H9 (cell line): ENCODE results near the gene PLA1A. TPM values are rescaled to one million over a fixed set of nuclear protein-coding genes. Genes with fewer than 3 reads are reported as not detected.
A peak's percentile ranks its signal among the peaks of the same experiment; 100 is the strongest.

Experiments
- DNase-seq: peaks from one replicate; pipeline ENCODE4 v3.0.0-alpha.2; 2017
- H2AFZ ChIP-seq: one replicate; pipeline ENCODE4 v1.6.1; 2013; ENCODE audit warnings: mild to moderate bottlenecking, low read length, control low read depth, moderate library complexity
- H2AK5ac ChIP-seq: 2 replicates; pipeline ENCODE4 v1.6.1; 2013; ENCODE audit warnings: low read length, control low read depth, mixed read lengths; ENCODE audit not compliant: insufficient read length
- H2BK120ac ChIP-seq: one replicate; pipeline ENCODE4 v1.6.1; 2013; ENCODE audit warnings: low read depth, mild to moderate bottlenecking, low read length, control low read depth, inconsistent platforms; ENCODE audit not compliant: poor library complexity, severe bottlenecking
- H2BK12ac ChIP-seq: 2 replicates; pipeline ENCODE4 v1.6.1; 2013; ENCODE audit warnings: low read length, control low read depth, mixed read lengths, low read depth; ENCODE audit not compliant: insufficient read length
- H2BK15ac ChIP-seq: 2 replicates; pipeline ENCODE4 v1.6.1; 2013; ENCODE audit warnings: low read depth, low read length, control low read depth
- H2BK20ac ChIP-seq: one replicate; pipeline ENCODE4 v1.6.1; 2013; ENCODE audit warnings: low read depth, mild to moderate bottlenecking, low read length, control low read depth, inconsistent platforms; ENCODE audit not compliant: poor library complexity, severe bottlenecking
- H2BK5ac ChIP-seq: 2 replicates; pipeline ENCODE4 v1.6.1; 2013; ENCODE audit warnings: low read length, control low read depth, mixed read lengths; ENCODE audit not compliant: insufficient read length
- H3K14ac ChIP-seq: 2 replicates; pipeline ENCODE4 v1.6.1; 2013; ENCODE audit warnings: low read length, control low read depth; ENCODE audit not compliant: insufficient read depth
- H3K18ac ChIP-seq: 2 replicates; pipeline ENCODE4 v1.6.1; 2013; ENCODE audit warnings: low read depth, mild to moderate bottlenecking, mixed read lengths, low read length, control low read depth; ENCODE audit not compliant: insufficient read length
- H3K23ac ChIP-seq: 2 replicates; pipeline ENCODE4 v1.6.1; 2013; ENCODE audit warnings: low read length, control low read depth, mixed read lengths, low read depth; ENCODE audit not compliant: insufficient read length
- H3K23me2 ChIP-seq: 2 replicates; pipeline ENCODE4 v1.6.1; 2013; ENCODE audit warnings: low read depth, mild to moderate bottlenecking, mixed read lengths, low read length, control low read depth; ENCODE audit not compliant: insufficient read length, poor library complexity, severe bottlenecking
- H3K27ac ChIP-seq: 2 replicates; pipeline ENCODE4 v1.5.1; 2013; ENCODE audit warnings: low read length, control low read depth, mixed read lengths, low read depth; ENCODE audit not compliant: insufficient read length
- H3K27me3 ChIP-seq: 2 replicates; pipeline ENCODE4 v1.6.1; 2013; ENCODE audit warnings: low read length, control low read depth, inconsistent platforms; ENCODE audit not compliant: insufficient read depth
- H3K4ac ChIP-seq: 2 replicates; pipeline ENCODE4 v1.6.1; 2013; ENCODE audit warnings: low read depth, mild to moderate bottlenecking, control low read depth, inconsistent platforms, low read length, moderate library complexity
- H3K4me1 ChIP-seq: 2 replicates; pipeline ENCODE4 v1.6.1; 2013; ENCODE audit warnings: low read length, control low read depth, inconsistent platforms; ENCODE audit not compliant: insufficient read depth
- H3K4me2 ChIP-seq: 2 replicates; pipeline ENCODE4 v1.6.1; 2013; ENCODE audit warnings: low read length, control low read depth, mixed read lengths; ENCODE audit not compliant: insufficient read length, insufficient read depth
- H3K56ac ChIP-seq: 2 replicates; pipeline ENCODE4 v1.6.1; 2013; ENCODE audit warnings: low read depth, mild to moderate bottlenecking, mixed read lengths, low read length, control low read depth; ENCODE audit not compliant: insufficient read length
- H3K79me1 ChIP-seq: 2 replicates; pipeline ENCODE4 v1.6.1; 2013; ENCODE audit warnings: low read depth, mild to moderate bottlenecking, moderate library complexity, low read length, control low read depth, inconsistent platforms; ENCODE audit not compliant: insufficient read depth, poor library complexity, severe bottlenecking
- H3K79me2 ChIP-seq: 2 replicates; pipeline ENCODE4 v1.6.1; 2013; ENCODE audit warnings: low read length, control low read depth, inconsistent platforms; ENCODE audit not compliant: insufficient read depth
- H3K9ac ChIP-seq: 2 replicates; pipeline ENCODE4 v1.6.1; 2013; ENCODE audit warnings: low read length, control low read depth, mixed read lengths; ENCODE audit not compliant: insufficient read length; ENCODE audit errors: extremely low read depth
- H3K9me3 ChIP-seq: one replicate; pipeline ENCODE4 v1.6.1; 2013; ENCODE audit warnings: low read depth, low read length, inconsistent platforms; ENCODE audit not compliant: control insufficient read depth
- H3T11ph ChIP-seq: one replicate; pipeline ENCODE4 v1.6.1; 2013; ENCODE audit warnings: mild to moderate bottlenecking, low read length, control low read depth, inconsistent platforms
- H4K20me1 ChIP-seq: one replicate; pipeline ENCODE4 v1.6.1; 2013; ENCODE audit not compliant: control insufficient read depth, insufficient read length, insufficient read depth
- H4K5ac ChIP-seq: 2 replicates; pipeline ENCODE4 v1.6.1; 2013; ENCODE audit warnings: low read depth, mild to moderate bottlenecking, mixed read lengths, low read length, control low read depth; ENCODE audit not compliant: insufficient read length
- H4K8ac ChIP-seq: replicated peaks from 2 replicates; pipeline ENCODE4 v1.6.1; 2013; ENCODE audit warnings: low read length, control low read depth, mixed read lengths, low read depth; ENCODE audit not compliant: insufficient read length
- H4K91ac ChIP-seq: 2 replicates; pipeline ENCODE4 v1.6.1; 2013; ENCODE audit warnings: low read depth, mild to moderate bottlenecking, moderate library complexity, mixed read lengths, low read length, control low read depth; ENCODE audit not compliant: insufficient read length
- H3K27ac Mint-ChIP-seq, 3 experiments: 2 replicates in 2 of 3; 3 replicates in 1 of 3; pipeline ENCODE4 v1.8.0; 2020 to 2021; ENCODE audit warnings: mixed read lengths in 3 of 3, mild to moderate bottlenecking in 1 of 3, moderate library complexity in 1 of 3
- H3K27me3 Mint-ChIP-seq: 2 replicates; pipeline ENCODE4 v1.8.0; 2021; ENCODE audit warnings: low read depth, mild to moderate bottlenecking, moderate library complexity, mixed read lengths
- H3K36me3 Mint-ChIP-seq, 3 experiments: 2 replicates in 2 of 3; 3 replicates in 1 of 3; pipeline ENCODE4 v1.8.0; 2020 to 2021; ENCODE audit warnings: low read depth in 3 of 3, mixed read lengths in 3 of 3; ENCODE audit not compliant: insufficient read depth in 1 of 3
- H3K4me1 Mint-ChIP-seq, 2 experiments: 2 replicates each; pipeline ENCODE4 v1.8.0; 2020; ENCODE audit warnings: mixed read lengths in 2 of 2
- H3K4me3 Mint-ChIP-seq, 2 experiments: 2 replicates in 1 of 2; 3 replicates in 1 of 2; pipeline ENCODE4 v1.8.0; 2020 to 2021; ENCODE audit warnings: mild to moderate bottlenecking in 2 of 2, mixed read lengths in 2 of 2, moderate library complexity in 1 of 2
- H3K9me3 Mint-ChIP-seq, 2 experiments: 2 replicates in 1 of 2; 3 replicates in 1 of 2; pipeline ENCODE4 v1.8.0; 2020; ENCODE audit warnings: mild to moderate bottlenecking in 2 of 2, mixed read lengths in 2 of 2, moderate library complexity in 1 of 2
- WGBS: extraction: QIAGEN DNeasy Blood & Tissue Kit; methylation state at CpG from one replicate; pipeline ENCODE4 v1.1.7; 2013; ENCODE audit warnings: missing lambda C conversion rate, low lambda C conversion rate, mixed read lengths; ENCODE audit not compliant: insufficient read length; ENCODE audit errors: extremely low coverage; 5-methylcytosine and 5-hydroxymethylcytosine counted together
- total RNA-seq: library from RNA; stranded (reverse); gene quantifications from 2 replicates; pipeline ENCODE4 v1.2.1, GENCODE V29; 2021
- TF ChIP-seq, protein P1 (sequence below): fragments of 200-600 bp; sonication (generic); conservative IDR thresholded peaks from 3 replicates; pipeline ENCODE4 v1.8.0; 2021; ENCODE audit warnings: antibody characterized with exemption, mild to moderate bottlenecking

The PLA1A gene
- total RNA-seq, 1 experiment from 2014 or later: not detected

DNA sequence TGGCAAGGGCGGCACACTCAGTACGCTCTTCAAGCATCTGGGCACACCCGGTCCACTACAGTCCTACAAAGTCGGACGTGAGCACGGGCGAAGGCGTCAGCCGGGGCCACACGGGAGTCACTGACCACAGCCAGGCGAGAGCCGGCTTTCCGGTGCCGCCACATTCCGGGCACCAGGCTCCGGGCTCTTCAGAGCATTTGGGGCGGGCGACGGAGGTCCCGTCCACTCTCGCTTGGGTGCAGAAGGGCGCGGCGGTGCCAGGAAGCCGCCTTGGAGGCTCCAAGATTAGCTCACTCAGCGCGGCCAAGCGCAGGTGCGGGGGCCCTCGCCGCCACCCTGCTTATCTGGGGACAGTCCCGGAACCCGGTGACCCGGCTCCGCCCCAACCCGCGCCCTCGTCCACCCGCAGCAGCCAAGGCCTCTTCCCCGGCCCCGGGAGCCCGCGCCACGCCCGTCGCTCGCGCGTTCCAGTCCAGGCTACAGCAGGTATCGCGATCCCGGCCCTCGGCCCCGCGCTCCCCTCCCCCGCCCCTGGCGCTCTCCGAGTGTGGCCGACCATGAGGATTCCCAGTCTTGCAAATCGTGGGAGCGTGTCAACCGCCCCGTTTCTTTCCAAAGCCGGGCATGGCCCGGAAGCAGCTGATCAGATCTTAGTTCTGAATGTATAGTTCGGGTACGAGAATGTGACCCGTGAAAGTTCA, 18.2 kb upstream of the PLA1A start, which contains the start of gene ADPRH:
Gene ADPRH (plus strand): TSS at position 127 of the 701 bp plus-strand sequence. CDS start 2,678 bp downstream, outside the sequence.
- H4K91ac ChIP-seq: no peak within 1 kb of the TSS
- H3K14ac ChIP-seq: peak within 1 kb of the TSS; percentile 82
- peak within 1 kb of the TSS; percentile 78 for H3K9ac ChIP-seq
- H2BK20ac ChIP-seq: no peak within 1 kb of the TSS
- H3K18ac ChIP-seq: peak within 1 kb of the TSS; percentile 58
- H3K4me1 ChIP-seq: peaks cover 3% of the 10 kb centered on the region
- H3K9me3 ChIP-seq: no peaks in the 10 kb centered on the region
- H4K20me1 ChIP-seq: no peaks in the 10 kb centered on the region
- Mint-ChIP-seq H3K4me1 (peaks cover 8 to 17% of the 10 kb centered on the region in 2 experiments), H3K4me3 (peak within 1 kb of the TSS; percentile 83 to 91), H3K27ac (peak within 1 kb of the TSS; percentile 77 to 96 (median 89); a peak in 4 of 7 replicates), H3K36me3 (peaks cover 0 to 4% (median 0%) of the 10 kb centered on the region in 3 experiments; a peak in 3 of 7 replicates), H3K9me3 (no peaks in the 10 kb centered on the region), H3K27me3 (peaks cover 15% of the 10 kb centered on the region)
- H3K27me3 ChIP-seq: peaks cover 3% of the 10 kb centered on the region; the same call in 1 of the 2 replicates
- TF ChIP-seq, protein P1, sequence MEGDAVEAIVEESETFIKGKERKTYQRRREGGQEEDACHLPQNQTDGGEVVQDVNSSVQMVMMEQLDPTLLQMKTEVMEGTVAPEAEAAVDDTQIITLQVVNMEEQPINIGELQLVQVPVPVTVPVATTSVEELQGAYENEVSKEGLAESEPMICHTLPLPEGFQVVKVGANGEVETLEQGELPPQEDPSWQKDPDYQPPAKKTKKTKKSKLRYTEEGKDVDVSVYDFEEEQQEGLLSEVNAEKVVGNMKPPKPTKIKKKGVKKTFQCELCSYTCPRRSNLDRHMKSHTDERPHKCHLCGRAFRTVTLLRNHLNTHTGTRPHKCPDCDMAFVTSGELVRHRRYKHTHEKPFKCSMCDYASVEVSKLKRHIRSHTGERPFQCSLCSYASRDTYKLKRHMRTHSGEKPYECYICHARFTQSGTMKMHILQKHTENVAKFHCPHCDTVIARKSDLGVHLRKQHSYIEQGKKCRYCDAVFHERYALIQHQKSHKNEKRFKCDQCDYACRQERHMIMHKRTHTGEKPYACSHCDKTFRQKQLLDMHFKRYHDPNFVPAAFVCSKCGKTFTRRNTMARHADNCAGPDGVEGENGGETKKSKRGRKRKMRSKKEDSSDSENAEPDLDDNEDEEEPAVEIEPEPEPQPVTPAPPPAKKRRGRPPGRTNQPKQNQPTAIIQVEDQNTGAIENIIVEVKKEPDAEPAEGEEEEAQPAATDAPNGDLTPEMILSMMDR: no peak
- no CpG with 5 or more reads among the region's 68 CpGs for WGBS
- no peak within 1 kb of the TSS for H2BK5ac ChIP-seq
- DNase-seq: peak; percentile 82
- H4K5ac ChIP-seq: peak within 1 kb of the TSS; percentile 27
- H3K79me2 ChIP-seq: no peaks in the 10 kb centered on the region
- H2AFZ ChIP-seq: peak within 1 kb of the TSS; percentile 72
- H3K23me2 ChIP-seq: peaks cover 10% of the 10 kb centered on the region
- H3K4me2 ChIP-seq: peak within 1 kb of the TSS; percentile 88
- no peak within 1 kb of the TSS for H2BK15ac ChIP-seq
- H3K23ac ChIP-seq: no peak within 1 kb of the TSS
- no peak within 1 kb of the TSS for H4K8ac ChIP-seq
- H3K56ac ChIP-seq: no peak within 1 kb of the TSS
- H3K4ac ChIP-seq: no peak within 1 kb of the TSS
- H3K27ac ChIP-seq: no peak within 1 kb of the TSS
- no peak within 1 kb of the TSS for H2BK12ac ChIP-seq
- H2AK5ac ChIP-seq: no peak within 1 kb of the TSS
- no peak within 1 kb of the TSS for H3T11ph ChIP-seq
- no peak within 1 kb of the TSS for H2BK120ac ChIP-seq
- H3K79me1 ChIP-seq: no peaks in the 10 kb centered on the region
